Fibroblast of skin of back (primary cell): Measurements from ENCODE around the gene ZNF613. TPM values are rescaled to one million over a fixed set of nuclear protein-coding genes. Genes with fewer than 3 reads are reported as not detected.
"Not testable (repeated sequence)": the region's sequence is repeated elsewhere in the genome, so short reads cannot be mapped to it uniquely, and the experiment has no call there.

Experiments used
- DNase-seq: peaks from one replicate; pipeline ENCODE4 v3.0.0-alpha.2; 2013
- polyA plus RNA-seq, 2 experiments: library from polyadenylated mRNA; unstranded; fragments of 120-200 nt; gene quantifications; one replicate each; pipeline ENCODE4 v1.2.1, GENCODE V29; 2013; ENCODE audit not compliant: insufficient read length in 2 of 2

ZNF613 gene
- polyA plus RNA-seq (2013, experiment 1 of 2; ENCODE audit: insufficient read length) = 3.6 TPM
- polyA plus RNA-seq (2013, experiment 2 of 2; ENCODE audit: insufficient read length) = 3.0 TPM

- peak; percentile 91 for DNase-seq
These were observed at the start of gene ZNF613 for GRCh38 chr19:51926784-51927741. Gene ZNF613 (plus strand): TSS chr19:51927472. CDS start chr19:51936221, 8,749 bp downstream.

- no peak for DNase-seq
These were observed 44.8 kb upstream of the ZNF613 start for GRCh38 chr19:51882518-51882917.

- DNase-seq = no peak
These were observed 42.6 kb upstream of the ZNF613 start for GRCh38 chr19:51884713-51885112.

GRCh38 chr19:51887522-51888498, 39.5 kb upstream of the ZNF613 start, which contains the start of gene ZNF577:
Gene ZNF577 (minus strand): TSS chr19:51887951. CDS start chr19:51880382, 7,569 bp downstream.
- DNase-seq = peak; percentile 95

GRCh38 chr19:51889934-51890333, 37.3 kb upstream of the ZNF613 start:
- DNase-seq = no peak

- DNase-seq = no peak
These were observed 36.0 kb upstream of the ZNF613 start for GRCh38 chr19:51891193-51891747.

GRCh38 chr19:51901860-51902259, 25.4 kb upstream of the ZNF613 start:
- no peak for DNase-seq

GRCh38 chr19:51903192-51903591, 24.1 kb upstream of the ZNF613 start:
- DNase-seq = no peak

GRCh38 chr19:51904331-51905165, 22.7 kb upstream of the ZNF613 start, which contains the start of gene ZNF649:
Gene ZNF649 (minus strand): TSS chr19:51905017. CDS start chr19:51900107, 4,910 bp downstream.
- peak; percentile 88 for DNase-seq

- DNase-seq = no peak
These were observed 22.1 kb upstream of the ZNF613 start for GRCh38 chr19:51905206-51905605.

GRCh38 chr19:51905639-51906038, 21.6 kb upstream of the ZNF613 start:
- not testable (repeated sequence) for DNase-seq

GRCh38 chr19:51906108-51906507, 21.2 kb upstream of the ZNF613 start:
- not testable (repeated sequence) for DNase-seq

- DNase-seq = not testable (repeated sequence)
These were observed 19.3 kb upstream of the ZNF613 start for GRCh38 chr19:51907981-51908380.

GRCh38 chr19:51915324-51915867, 11.9 kb upstream of the ZNF613 start:
- no peak for DNase-seq

- DNase-seq = no peak
These were observed 11.1 kb upstream of the ZNF613 start for GRCh38 chr19:51916167-51916566.

- no peak for DNase-seq
These were observed 7.7 kb upstream of the ZNF613 start for GRCh38 chr19:51919606-51920005.

- no peak for DNase-seq
These were observed 5.3 kb upstream of the ZNF613 start for GRCh38 chr19:51921949-51922348.

GRCh38 chr19:51926426-51926783, 867 bp upstream of the ZNF613 start:
- DNase-seq = no peak

- no peak for DNase-seq
These were observed 587 bp downstream of the ZNF613 start for GRCh38 chr19:51927859-51928258.

- DNase-seq = no peak
These were observed 4.6 kb downstream of the ZNF613 start for GRCh38 chr19:51931921-51932320.

- DNase-seq = no peak
These were observed 11.7 kb downstream of the ZNF613 start for GRCh38 chr19:51938936-51939335.
